ENCODE measurements around the gene ZNF248.
"Not testable (repeated sequence)": the region's sequence is repeated elsewhere in the genome, so short reads cannot be mapped to it uniquely, and the experiment has no call there.

ZNF248 gene

DNA sequence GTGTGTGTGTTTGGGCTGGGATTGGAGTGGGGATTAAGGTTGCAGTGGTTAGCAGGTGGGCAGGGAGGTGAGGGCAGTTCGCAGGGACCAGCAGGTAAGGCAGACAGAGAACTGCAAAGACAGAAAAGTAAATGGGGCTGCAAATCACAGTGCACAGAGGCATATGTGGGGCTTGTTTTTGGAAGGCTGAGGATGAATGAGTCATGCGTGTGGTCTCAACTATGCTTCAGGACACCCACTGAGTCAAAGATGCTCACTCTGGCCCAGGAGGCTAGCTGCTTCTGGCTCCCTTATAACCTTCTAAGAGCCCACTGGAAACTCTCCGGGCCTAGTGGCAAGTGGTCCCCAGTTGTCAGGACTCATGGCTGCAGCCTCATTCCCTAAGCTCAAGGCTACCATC, 118.2 kb downstream of the ZNF248 start:
- no peak for DNase-seq (ENCODE audit: low read depth)

DNA sequence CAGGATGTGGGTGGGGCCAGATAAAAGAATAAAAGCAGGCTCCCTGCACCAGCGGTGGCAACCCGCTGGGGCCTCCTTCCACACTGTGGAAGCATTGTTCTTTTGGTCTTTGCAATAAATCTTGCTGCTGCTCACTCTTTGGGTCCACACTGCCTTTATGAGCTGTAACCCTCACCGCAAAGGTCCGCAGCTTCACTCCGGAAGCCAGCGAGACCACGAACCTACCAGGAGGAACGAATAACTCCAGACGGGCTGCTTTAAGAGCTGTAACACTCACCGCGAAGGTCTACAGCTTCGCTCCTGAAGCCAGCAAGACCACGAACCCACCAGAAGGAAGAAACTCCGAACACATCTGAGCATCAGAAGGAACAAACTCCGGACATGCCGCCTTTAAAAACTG, 119.2 kb downstream of the ZNF248 start:
- DNase-seq (ENCODE audit: low read depth): not testable (repeated sequence)

DNA sequence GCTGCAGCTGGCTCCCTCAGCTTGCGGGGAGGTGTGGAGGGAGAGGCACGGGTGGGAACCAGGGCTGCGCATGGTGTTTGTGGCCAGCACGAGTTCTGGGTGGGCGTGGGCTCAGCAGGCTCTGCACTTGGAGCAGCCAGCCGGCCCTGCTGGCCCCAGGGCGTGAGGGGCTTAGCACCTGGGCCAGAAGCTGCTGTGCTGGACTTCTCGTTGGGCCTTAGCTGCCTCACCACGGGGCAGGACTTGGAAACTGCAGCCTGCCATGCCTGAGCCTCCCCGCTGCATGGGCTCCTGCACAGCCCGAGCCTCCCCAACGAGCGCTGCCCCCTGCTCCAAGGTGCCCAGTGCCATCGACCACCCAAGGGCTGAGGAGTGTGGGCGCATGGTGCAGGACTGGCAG, 120.1 kb downstream of the ZNF248 start:
- no peak for DNase-seq (ENCODE audit: low read depth)

DNA sequence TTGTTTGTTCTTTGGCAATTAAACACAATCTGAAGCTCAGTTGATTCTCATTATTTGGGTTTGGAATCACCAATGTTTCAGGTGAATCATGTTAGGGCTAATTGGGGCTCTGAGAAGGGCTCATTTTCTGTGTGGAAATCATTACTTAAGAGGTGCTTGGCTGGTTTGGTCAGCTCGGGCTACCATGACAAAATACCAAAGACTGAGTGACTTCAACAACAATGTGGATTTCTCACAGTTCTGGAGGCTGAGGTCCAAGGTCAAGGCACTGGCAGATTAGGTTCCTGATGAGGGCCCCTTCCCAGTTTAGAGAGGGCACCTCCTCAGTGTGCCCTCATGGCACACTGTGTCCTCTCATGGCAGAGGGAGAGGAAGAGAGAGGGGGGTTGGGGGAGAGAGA, 121.3 kb downstream of the ZNF248 start:
- no peak for DNase-seq (ENCODE audit: low read depth)

DNA sequence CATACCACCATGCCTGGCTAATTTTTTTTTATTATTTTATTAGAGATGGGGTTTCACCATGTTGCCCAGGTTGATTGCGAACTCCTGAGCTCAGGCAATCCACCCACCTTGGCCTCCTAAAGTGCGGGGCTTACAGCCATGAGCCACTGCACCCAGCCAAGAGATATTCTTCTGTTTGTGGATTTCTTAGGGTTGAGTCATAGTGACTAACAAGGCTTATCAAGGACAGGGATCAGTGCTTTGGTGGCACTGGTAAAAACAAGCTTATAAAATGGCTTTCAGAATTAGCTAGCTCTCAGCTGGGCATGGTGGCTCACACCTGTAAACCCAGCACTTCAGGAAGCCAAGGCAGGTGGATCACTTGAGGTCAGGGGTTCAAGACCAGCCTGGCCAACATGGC, 122.4 kb downstream of the ZNF248 start:
- DNase-seq (ENCODE audit: low read depth): no peak
